Measurements from ENCODE around the gene MSH2.

DNA sequence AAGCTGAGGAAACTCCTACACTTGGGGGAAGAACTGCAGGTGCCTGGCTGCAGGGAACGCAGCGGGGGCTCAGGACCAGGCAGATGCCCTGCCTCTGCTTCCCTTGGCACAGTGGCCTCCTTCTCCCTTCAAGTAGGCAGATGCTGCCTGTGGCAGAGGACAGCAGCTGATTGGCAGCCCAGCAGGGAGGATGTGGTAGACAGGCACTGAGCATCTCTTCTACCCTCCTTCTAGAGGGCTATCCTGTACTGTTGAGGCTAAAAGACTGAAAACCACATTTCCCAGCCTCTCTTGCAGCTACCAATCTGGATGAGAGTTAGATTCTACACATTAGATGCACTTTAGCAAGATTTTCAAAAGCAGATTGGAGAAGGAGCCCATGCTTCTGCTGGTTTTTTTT, 105.7 kb downstream of the MSH2 start:
- TF ChIP-seq POLR2AphosphoS5 (IDR thresholded peaks at IDR 0.05; ENCODE audit: borderline replicate concordance, low read depth, low read length) (no peak), EZH2 (IDR thresholded peaks at IDR 0.05) (no peak)

All from SK-N-MC (cell line).